Right renal pelvis (tissue), 4 donors: ENCODE results near the gene KLHDC2. TPM values are rescaled to one million over a fixed set of nuclear protein-coding genes. Genes with fewer than 3 reads are reported as not detected.
A peak's percentile ranks its signal among the peaks of the same experiment; 100 is the strongest.
"Not testable (repeated sequence)": the region's sequence is repeated elsewhere in the genome, so short reads cannot be mapped to it uniquely, and the experiment has no call there.

Experiments used
- DNase-seq, 4 donors: peaks; one replicate each; pipeline ENCODE4 v3.0.0-alpha.2; 2013; ENCODE audit warnings: low read depth in 4 of 4, low spot score in 3 of 4, missing footprints in 1 of 4
- polyA plus RNA-seq, 4 donors: library from polyadenylated mRNA; unstranded; fragments of 120-200 nt; gene quantifications; one replicate each; pipeline ENCODE4 v1.2.1, GENCODE V29; 2013; ENCODE audit not compliant: insufficient read length in 4 of 4

The KLHDC2 gene
- polyA plus RNA-seq, result 100 to 1,000 TPM; 134 to 162 (median 153) TPM

DNA sequence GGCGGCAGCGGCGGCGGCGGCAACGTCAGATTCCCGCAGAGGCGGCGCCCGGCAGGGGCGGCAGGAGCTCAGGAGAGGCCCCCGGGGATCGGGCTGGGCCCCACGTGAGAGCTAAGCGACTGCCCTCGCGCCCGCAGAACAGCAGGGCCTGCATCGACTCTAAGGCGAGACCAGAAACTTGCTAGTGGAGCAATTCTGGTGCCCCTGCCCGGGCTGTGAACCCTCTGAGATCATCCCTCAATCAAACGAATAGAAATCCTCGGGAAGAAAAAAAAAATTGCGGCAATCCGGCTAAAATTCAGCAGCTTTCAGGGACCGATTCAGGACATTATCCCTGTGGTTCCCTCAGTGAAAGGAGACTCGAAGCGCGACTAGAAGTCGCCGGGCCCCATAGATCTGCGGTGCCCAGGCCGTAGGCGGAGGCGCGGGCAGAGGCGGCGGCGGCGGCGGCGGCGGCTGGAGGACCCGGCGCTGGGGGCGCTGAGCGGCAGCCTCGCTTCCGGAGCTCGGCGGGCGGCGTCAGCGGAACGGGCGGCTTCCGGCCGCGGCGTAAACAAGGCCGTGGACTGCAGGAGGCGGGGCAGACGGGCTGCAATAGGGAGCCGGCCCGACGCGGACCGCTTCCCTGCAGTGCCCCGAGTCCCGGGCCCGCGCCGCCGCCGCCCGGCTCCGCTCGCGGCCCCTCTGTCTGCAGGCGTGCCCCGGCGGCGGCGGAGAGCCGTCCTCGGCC lies at the start of gene KLHDC2:
TSS of gene KLHDC2 (plus strand) at position 583 of the 730 bp plus-strand sequence. CDS start 316 bp downstream, outside the sequence.
- DNase-seq, result peak; percentile 66 to 74 (median 68)

DNA sequence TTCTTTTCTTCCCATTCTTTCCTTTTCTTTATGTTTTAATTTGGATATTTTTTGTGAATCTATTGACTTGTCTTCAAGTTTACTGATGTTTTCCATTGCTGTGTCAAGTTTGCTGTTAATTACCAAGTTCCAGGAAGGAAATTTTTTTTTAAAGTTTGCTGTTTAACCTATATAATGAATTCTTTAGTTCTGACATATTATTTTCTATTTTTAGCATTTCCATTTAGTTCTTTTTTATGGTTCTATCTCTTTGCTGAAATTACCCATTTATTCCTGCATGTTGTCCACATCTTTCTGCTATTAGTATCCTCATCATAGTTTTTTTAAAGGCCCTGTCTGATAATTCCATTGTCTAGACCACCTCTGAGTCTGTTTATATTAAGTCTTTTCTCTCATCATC lies 47.2 kb upstream of the KLHDC2 start:
- no peak for DNase-seq

- DNase-seq, result not testable (repeated sequence)
These were observed 46.1 kb upstream of the KLHDC2 start for GRCh38 chr14:49721733-49722435.

DNA sequence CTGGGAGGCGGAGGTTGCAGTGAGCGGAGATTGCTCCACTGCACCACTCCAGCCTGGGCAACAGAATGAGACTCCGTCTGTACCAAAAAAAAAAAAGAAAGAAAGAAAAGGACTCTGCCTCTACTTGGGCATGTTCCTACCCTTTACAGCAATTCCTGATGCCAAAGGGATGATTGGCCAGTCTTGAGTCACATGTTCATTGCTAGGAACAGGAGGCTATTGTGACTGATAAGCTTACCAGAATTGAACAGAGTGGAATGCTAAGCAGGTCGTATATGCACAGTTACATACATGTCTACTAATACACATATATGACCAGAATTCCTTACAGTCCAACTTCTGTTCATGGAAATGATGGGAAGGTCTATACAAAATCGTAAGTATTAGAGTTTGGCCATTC lies 40.8 kb upstream of the KLHDC2 start:
- no peak for DNase-seq

GRCh38 chr14:49732896-49733295 lies 35.1 kb upstream of the KLHDC2 start:
- DNase-seq, result no peak

DNA sequence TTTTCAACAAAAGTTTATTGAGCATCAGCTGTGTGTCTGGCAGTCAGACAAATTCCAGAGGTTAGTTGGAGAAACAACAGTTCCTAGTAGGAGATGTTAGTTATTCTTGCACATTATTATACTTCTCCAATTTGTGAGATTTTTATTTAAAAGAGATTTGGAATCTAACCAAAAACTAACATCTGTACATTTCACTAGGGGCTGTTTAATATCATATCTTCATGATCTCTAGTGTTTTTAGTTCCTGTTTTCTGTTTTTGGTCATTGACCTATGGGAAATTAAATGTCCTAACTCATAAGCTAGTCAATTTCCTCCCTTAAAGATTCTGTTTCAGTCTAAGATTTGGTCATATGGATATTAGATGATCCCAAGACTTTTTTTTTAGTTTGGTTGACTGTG lies 34.1 kb upstream of the KLHDC2 start:
- DNase-seq, result no peak

DNA sequence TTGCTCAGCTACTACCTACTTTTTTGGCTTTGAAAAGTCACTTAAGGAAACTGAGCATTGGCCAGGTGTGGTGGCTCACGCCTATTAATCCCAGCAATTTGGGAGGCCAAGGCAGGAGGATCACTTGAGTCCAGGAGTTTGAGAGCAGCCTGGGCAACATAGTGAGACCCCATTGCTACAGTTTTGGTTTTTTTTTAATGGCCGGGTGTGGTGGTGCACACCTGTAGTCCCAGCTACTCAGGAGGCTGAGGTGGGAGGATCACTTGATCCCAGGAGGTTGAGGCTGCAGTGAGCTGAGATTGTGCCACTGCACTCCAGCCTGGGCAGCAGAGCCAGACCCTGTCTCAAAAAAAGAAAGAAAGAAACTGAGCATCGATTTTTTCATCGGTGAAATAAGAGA lies 32.3 kb upstream of the KLHDC2 start:
- not testable (repeated sequence) for DNase-seq

DNA sequence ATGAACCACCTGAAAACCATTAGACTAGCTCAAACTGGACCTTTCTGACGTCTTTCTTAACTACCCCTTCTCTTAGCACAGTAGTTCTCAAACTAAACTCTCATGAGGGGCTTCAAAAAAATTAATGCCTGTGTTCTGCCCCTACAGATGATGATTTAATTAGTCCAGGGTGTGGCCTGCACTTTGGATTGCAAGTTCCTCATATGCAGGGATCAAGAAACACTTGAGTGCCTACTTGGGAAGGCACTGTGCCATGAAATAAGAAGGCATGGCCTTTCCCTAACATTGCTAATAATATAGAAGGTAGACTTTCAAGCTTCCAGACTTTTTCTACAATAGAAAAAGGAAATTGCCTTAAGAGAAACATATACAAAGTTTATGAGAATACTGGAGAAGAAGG lies 22.8 kb upstream of the KLHDC2 start:
- no peak for DNase-seq

DNA sequence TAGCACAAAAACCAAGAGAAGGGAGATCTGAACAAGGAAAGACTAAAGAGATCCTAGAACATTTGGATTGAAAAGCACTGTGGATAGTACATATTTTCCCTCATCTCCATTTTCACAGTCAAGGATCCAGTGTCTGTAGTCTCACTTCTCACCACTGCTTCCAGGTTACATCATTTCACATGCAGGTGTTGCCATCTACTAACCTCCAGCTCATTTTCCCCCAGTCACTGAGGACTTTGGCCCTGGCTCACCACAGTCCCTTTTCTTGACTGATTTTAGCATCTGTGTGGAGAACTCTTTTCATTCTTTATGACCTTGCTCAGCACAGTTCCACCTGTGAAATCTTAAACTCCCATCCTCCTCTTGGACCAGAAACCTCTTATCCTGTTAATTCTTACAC lies 21.5 kb upstream of the KLHDC2 start:
- DNase-seq, result not testable (repeated sequence)

DNA sequence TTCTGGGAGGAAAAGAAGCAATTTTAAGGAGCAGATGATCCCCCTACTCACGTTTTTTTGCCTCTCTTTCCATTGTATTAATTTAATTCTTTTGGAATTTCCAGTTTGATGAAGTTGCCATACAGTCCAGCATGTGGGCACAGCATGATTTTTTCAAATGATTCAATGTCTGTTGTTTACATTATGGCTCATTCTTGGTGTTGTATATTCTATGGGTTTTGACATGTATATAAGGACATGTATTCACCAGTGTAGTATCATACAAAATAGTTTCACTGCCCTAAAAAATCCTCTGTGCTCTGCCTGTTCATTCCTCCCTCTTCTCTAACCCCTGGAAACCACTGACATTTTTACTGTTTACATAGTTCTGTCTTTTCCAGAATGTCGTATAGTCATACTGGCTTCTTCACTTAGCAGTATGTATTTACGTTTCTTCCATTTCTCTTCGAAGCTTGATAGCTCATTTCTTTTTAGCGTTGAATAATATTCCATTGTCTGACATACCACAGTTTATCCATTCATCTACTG lies 13.3 kb upstream of the KLHDC2 start:
- DNase-seq, result no peak

- no peak for DNase-seq
These were observed 12.6 kb upstream of the KLHDC2 start for GRCh38 chr14:49755378-49755777.

DNA sequence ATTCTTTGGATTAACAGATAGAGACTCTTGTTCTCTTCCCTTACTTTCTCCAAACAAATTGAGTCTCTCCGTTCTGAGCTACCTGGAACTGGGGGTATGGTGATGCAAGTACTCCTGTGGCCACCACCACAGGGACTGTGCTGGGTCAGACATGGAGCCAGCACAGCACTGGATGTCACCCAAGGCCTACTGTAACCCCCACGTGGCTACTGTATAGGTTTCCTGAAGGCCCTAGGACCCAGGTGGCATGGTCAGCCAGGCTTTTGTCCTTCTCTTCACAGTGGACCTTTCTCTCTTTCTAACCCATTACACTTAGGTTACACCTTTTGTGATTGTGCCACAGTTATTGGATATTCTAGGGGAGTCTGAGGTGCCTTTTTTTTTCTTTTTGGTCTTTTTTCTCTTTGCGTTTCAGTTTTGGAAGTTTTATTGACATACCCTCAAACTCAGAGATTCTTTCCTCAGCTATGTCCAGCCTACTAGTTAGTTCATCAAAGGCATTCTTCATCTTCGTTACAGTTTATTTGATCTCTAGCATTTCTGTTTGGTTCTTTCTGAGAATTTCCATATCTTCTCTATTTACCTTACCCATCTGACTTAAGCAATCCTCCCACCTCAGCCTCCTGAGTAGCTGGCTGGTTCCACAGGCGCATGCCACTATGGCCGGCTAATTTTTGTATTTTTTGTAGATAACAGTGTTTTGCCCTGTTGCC lies 6.0 kb upstream of the KLHDC2 start:
- no peak for DNase-seq

GRCh38 chr14:49766839-49767238 lies 1.1 kb upstream of the KLHDC2 start:
- no peak for DNase-seq

DNA sequence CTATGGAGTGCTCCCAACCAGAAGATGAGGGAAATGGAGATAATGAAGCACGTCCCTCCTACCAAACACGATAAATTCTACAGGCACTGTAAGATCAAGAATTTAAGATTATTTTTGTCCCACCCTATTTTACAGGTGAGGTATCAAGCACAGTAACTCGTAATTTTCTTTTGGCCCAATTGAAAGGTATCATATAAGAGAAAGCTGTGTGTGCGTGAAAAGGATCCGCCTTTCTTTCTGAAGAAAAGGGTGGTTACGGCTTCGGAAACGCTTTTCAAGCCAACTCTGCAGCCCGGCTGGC lies 733 bp upstream of the KLHDC2 start:
- DNase-seq, result no peak

DNA sequence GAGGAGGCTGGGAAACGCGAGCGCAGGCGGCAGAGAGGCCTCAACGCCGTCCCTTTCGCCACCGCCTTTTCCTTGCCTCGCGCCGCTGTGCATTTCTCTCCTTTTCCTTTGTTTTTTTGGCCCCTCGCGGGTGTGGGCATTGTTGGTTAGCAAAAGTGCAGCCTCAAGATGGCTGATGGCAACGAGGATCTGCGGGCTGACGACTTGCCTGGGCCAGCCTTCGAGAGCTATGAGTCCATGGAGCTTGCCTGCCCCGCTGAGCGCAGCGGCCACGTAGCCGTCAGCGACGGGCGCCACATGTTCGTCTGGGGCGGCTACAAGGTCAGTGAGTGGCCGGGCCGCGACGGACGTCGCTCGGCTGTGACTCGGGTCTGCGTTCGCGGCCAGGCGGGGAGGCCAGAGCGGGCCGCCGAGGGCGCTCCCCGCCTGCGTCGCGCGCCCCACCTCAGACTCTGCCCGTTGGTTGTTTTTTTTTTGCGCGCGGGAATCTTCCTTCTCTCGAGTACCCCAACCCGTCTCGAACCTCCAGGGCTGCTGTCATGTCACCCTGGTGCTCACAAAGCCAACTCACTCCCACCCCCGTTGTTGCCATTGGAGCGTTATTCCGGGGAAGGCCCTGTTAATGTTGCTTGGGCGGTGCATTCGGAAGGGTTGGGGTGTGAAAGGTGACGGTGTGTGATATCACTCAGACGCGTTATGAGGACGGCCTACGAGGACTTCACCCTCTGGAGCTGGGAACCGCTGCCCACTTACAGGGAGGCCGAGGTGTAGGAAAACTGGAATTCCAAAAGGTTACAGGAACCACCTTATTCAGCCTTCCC lies 558 bp downstream of the KLHDC2 start:
- peak in 2 of 4 donors; percentile 26 to 53 for DNase-seq

DNA sequence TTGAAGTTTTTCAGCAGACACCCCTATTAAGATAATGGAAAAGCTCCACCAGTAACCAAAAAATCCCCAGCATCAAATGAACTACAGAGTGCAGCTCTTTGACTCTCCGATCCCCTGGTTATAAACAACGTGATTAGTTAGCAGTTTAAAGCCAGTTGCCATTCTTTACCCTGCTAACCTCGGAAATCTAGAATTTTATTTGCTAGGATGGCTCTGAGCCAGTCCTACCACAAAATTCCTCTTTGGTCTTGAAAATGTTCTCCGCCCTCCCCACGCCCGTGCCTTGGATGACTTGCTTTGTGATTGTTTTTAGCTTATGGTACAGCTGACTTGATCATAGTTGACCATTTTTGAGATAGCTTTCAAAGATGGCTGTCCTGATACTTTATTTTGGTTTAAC lies 1.2 kb downstream of the KLHDC2 start:
- DNase-seq, result peak in 1 of 4 donors; percentile 3

DNA sequence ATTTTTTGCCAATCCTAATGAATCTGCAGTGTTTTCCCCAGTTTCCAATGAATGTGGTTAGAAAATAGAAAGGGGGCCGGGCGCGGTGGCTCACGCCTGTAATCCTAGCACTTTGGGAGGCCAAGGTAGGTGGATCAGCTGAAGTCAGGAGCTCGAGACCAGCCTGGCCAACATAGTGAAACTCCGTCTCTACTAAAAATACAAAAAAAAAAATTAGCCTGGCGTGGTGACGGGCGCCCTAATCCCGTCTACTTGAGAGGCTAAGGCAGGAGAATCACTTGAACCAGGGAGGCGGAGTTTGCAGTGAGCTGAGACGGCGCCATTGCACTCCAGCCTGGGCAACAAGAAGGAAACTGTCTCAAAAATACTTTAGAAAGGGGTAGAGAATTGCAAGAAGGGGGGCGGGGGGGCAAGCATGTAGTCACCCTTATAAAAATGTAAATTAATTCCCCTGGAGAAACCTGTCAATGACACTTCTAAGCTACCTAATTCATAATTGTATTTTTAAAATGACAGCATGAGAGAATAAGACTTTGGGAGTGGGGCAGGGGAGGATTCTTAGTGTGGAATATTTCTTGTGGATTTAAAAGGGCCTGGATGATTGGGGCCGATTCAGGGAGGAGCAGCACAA lies 1.7 kb downstream of the KLHDC2 start:
- DNase-seq, result no peak

GRCh38 chr14:49770212-49770817 lies 2.4 kb downstream of the KLHDC2 start:
- DNase-seq, result peak in 1 of 4 donors; percentile 51

DNA sequence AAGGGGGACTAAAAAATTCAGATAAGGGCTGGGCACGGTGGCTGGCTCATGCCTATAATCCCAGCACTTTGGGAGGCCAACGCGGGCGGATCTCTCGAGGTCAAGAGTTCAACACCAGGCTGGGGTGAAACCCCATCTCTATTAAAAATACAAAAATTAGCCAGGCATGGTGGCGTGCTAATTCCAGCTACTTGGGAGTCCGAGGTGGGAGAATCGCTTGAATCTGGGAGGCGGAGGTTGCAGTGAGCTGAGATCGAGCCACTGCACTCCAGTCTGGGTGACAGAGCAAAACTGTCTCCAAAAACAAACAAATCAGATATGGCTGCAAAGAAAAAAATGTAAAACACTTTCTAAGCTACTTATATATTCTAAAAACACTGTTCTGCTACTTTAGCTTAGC lies 3.7 kb downstream of the KLHDC2 start:
- DNase-seq, result not testable (repeated sequence)

- no peak for DNase-seq
These were observed 6.2 kb downstream of the KLHDC2 start for GRCh38 chr14:49774106-49774505.
